Thoracic aorta (tissue), 2 donors: Measurements from ENCODE around the gene VWC2. TPM values are rescaled to one million over a fixed set of nuclear protein-coding genes. Genes with fewer than 3 reads are reported as not detected.

ENCODE experiments used
- ATAC-seq: fragments of 150-250 bp; one replicate; pipeline ENCODE4 v1.8.0; 2017; ENCODE audit warnings: low read depth; ENCODE audit not compliant: insufficient number of reproducible peaks, low FRiP score
- DNase-seq: peaks from one replicate; pipeline ENCODE4 v3.0.0-alpha.2; 2020; ENCODE audit warnings: low spot score
- H3K27ac ChIP-seq, 2 donors: fragments of 200-600 bp; sonication (generic); 1 replicate in 1 of 2; 2 replicates in 1 of 2; pipeline ENCODE4 v1.5.1; 2016; ENCODE audit warnings: mild to moderate bottlenecking in 2 of 2, moderate library complexity in 2 of 2
- H3K27me3 ChIP-seq: fragments of 200-600 bp; sonication (generic); replicated peaks from 2 replicates; pipeline ENCODE4 v1.6.0; 2016; ENCODE audit warnings: mild to moderate bottlenecking; ENCODE audit not compliant: insufficient read depth
- H3K36me3 ChIP-seq: fragments of 200-600 bp; sonication (generic); one replicate; pipeline ENCODE4 v1.5.1; 2016
- H3K4me1 ChIP-seq, 2 donors: fragments of 200-600 bp; sonication (generic); 1 replicate in 1 of 2; 2 replicates in 1 of 2; pipeline versions ENCODE4 v1.5.1 to v1.6.0; 2016; ENCODE audit warnings: low read depth in 2 of 2, mild to moderate bottlenecking in 1 of 2; ENCODE audit not compliant: control insufficient read depth in 1 of 2
- H3K4me3 ChIP-seq: fragments of 200-600 bp; sonication (generic); 2 replicates; pipeline ENCODE4 v1.5.1; 2016; ENCODE audit warnings: mild to moderate bottlenecking
- H3K9me3 ChIP-seq: fragments of 200-600 bp; sonication (generic); 2 replicates; pipeline ENCODE4 v1.5.1; 2016
- total RNA-seq, 2 donors: library from RNA; depleted of rRNA; stranded (reverse); fragments of >200 nt; gene quantifications; one replicate each; pipeline versions ENCODE4 v1.1.0 to v1.2.3, GENCODE V29; 2016
- TF ChIP-seq, protein P1 (sequence below): fragments of 200-600 bp; sonication (generic); IDR thresholded peaks from one replicate; pipeline ENCODE4 v1.5.1; 2019; ENCODE audit warnings: antibody characterized with exemption

Gene VWC2
- total RNA-seq, 2 donors from 2014 or later = 0.14 TPM; not detected in 1

DNA sequence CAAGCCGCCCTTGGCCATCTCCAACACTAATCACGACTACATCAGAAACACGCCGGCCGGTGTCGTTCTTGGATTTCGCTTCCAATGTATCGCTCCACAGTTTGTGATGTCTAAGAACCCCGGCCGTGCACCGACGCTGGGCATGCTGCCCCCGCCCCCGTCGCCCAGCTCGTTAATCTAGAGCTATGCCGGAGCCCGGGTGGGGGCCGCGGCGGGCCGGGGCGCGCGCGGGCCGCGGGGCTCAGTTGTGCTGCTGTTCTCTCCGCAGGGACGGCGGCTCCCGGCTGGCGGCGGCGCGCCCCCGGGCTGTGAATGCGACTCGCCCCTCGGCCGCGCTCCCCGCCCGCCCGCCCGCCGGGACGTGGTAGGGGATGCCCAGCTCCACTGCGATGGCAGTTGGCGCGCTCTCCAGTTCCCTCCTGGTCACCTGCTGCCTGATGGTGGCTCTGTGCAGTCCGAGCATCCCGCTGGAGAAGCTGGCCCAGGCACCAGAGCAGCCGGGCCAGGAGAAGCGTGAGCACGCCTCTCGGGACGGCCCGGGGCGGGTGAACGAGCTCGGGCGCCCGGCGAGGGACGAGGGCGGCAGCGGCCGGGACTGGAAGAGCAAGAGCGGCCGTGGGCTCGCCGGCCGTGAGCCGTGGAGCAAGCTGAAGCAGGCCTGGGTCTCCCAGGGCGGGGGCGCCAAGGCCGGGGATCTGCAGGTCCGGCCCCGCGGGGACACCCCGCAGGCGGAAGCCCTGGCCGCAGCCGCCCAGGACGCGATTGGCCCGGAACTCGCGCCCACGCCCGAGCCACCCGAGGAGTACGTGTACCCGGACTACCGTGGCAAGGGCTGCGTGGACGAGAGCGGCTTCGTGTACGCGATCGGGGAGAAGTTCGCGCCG lies 1.9 kb downstream of the VWC2 start:
- ATAC-seq (no peak), DNase-seq (no peak)
- TF ChIP-seq, protein P1, sequence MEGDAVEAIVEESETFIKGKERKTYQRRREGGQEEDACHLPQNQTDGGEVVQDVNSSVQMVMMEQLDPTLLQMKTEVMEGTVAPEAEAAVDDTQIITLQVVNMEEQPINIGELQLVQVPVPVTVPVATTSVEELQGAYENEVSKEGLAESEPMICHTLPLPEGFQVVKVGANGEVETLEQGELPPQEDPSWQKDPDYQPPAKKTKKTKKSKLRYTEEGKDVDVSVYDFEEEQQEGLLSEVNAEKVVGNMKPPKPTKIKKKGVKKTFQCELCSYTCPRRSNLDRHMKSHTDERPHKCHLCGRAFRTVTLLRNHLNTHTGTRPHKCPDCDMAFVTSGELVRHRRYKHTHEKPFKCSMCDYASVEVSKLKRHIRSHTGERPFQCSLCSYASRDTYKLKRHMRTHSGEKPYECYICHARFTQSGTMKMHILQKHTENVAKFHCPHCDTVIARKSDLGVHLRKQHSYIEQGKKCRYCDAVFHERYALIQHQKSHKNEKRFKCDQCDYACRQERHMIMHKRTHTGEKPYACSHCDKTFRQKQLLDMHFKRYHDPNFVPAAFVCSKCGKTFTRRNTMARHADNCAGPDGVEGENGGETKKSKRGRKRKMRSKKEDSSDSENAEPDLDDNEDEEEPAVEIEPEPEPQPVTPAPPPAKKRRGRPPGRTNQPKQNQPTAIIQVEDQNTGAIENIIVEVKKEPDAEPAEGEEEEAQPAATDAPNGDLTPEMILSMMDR = no peak
- Histone ChIP-seq H3K27me3 (no peaks in the 10 kb centered on the region), H3K27ac (no peak overlapping the region), H3K36me3 (no peaks in the 10 kb centered on the region), H3K9me3 (no peaks in the 10 kb centered on the region), H3K4me1 (peaks cover 9 to 29% of the 10 kb centered on the region in 2 donors), H3K4me3 (peak overlapping the region; percentile 68)

DNA sequence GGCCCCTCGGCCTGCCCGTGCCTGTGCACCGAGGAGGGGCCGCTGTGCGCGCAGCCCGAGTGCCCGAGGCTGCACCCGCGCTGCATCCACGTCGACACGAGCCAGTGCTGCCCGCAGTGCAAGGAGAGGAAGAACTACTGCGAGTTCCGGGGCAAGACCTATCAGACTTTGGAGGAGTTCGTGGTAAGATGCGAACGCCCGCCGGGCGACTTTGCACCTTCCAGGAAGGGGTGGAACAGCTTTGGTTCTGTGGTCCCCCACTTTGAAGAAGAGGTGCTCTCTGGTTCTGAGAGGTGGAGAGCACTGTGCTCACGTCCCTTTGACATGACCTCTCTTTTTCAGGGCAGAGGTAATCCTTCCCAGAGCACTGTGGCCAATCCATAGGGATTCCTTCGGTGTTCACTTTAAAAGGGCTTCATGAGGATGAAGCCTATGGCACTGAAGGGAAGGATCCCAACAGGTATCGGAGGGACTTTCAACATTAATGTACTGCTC lies 2.6 kb downstream of the VWC2 start:
- Histone ChIP-seq H3K27me3 (no peaks in the 10 kb centered on the region), H3K9me3 (no peaks in the 10 kb centered on the region), H3K27ac (no peak overlapping the region), H3K4me1 (peaks cover 9 to 29% of the 10 kb centered on the region in 2 donors), H3K36me3 (no peaks in the 10 kb centered on the region), H3K4me3 (peak overlapping the region; percentile 68)
- no peak for ATAC-seq
- TF ChIP-seq, protein P1 = no peak
- no peak for DNase-seq

DNA sequence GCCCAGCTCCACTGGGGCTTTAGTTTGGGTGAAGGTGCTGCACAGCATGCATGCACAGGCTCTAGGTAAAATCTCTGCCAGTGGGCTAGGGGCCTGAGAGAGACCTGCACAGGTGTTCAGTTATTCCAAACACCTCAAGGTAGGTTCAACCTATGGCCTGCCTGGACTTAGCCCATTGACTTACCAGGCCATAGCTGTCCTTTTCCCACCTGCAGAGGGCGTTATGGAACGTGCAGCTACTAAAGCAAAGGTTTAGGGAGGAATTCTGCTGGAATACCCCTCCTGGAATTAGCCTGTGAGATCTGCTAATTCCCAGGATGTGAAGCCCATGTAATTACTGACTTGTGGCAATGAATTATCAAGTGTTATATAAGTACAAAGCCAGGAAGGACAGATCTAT lies 3.6 kb downstream of the VWC2 start:
- TF ChIP-seq, protein P1 = no peak
- no peaks in the 10 kb centered on the region for H3K36me3 ChIP-seq
- H3K27ac ChIP-seq = no peak overlapping the region
- no peak overlapping the region for H3K4me3 ChIP-seq
- H3K27me3 ChIP-seq = no peaks in the 10 kb centered on the region
- peaks cover 9 to 29% of the 10 kb centered on the region in 2 donors for H3K4me1 ChIP-seq
- no peak for ATAC-seq
- H3K9me3 ChIP-seq = no peaks in the 10 kb centered on the region
- no peak for DNase-seq

DNA sequence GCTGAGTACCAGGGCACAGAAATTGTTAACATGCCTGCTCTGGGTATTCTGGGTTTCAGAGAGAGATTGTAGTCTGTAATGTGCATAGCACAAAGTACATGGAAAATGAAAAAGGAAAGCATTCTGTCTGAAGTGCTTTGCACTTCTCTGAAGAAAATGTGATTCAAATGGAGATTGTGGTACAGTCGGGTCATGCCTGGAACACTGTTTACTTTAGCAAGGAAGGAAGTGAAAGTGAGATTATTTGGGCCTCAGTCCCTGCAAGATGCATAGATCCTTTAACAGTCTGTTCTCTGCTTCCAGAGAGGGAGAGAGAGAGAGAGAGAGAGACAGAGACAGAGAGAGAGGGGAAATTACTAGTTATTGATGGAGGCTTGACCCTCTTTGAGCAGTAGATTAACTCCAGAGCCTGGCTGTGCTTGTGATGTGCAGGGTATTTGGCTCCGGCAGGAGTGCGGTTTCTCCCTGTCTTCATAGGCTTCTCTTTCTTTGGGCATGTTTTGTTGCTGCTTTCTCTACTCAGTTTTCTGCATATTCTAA lies 5.4 kb downstream of the VWC2 start:
- Histone ChIP-seq H3K36me3 (no peaks in the 10 kb centered on the region), H3K9me3 (no peaks in the 10 kb centered on the region), H3K4me3 (no peak overlapping the region), H3K27me3 (no peaks in the 10 kb centered on the region), H3K27ac (no peak overlapping the region), H3K4me1 (peaks cover 7 to 27% of the 10 kb centered on the region in 2 donors)
- ATAC-seq (no peak), DNase-seq (no peak)
- TF ChIP-seq, protein P1 = no peak

DNA sequence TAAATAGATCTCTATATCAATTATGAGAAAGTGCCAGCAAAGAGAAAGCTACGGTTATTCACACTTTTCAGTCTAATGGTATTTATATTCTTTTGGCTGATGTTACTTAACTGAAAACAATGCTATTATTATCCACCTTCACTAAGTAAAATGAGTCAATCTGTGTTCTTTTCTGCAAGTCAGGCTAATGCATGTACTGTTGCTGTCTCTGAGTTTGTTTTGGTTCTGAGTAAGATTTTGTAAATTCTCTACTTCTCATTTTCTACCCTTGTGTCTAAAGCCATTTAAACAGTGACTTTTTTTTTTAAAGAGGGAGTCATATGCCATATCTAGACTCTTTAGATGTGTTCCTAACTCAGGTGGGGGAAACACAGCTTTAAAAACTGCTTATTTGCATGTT lies 7.5 kb downstream of the VWC2 start:
- H3K27me3 ChIP-seq = no peaks in the 10 kb centered on the region
- H3K9me3 ChIP-seq = no peaks in the 10 kb centered on the region
- no peaks in the 10 kb centered on the region for H3K36me3 ChIP-seq
- H3K27ac ChIP-seq = no peak overlapping the region
- no peak overlapping the region for H3K4me3 ChIP-seq
- DNase-seq = no peak
- peaks cover 0 to 9% of the 10 kb centered on the region in 2 donors for H3K4me1 ChIP-seq
- no peak for ATAC-seq
- TF ChIP-seq, protein P1 = no peak
